ENCODE data around the gene PTPN14.
A peak's percentile ranks its signal among the peaks of the same experiment; 100 is the strongest.
"Not testable (repeated sequence)": the region's sequence is repeated elsewhere in the genome, so short reads cannot be mapped to it uniquely, and the experiment has no call there.

PTPN14 gene

GRCh38 chr1:214551436-214552173, at the start of gene PTPN14:
Gene PTPN14, minus strand, starts transcription at chr1:214551602. Its CDS starts 86,799 bp downstream, at chr1:214464803.
- TF ChIP-seq CSRNP3 (CRISPR knock-in tag; IDR thresholded peaks at IDR 0.05) (no peak), CREB5 (CRISPR knock-in tag; IDR thresholded peaks at IDR 0.05; ENCODE audit: low read depth) (no peak), ZFP3 (CRISPR knock-in tag; IDR thresholded peaks at IDR 0.05) (no peak), ESRRG (CRISPR knock-in tag; IDR thresholded peaks at IDR 0.05) (no peak), SNAI2 (CRISPR knock-in tag; IDR thresholded peaks at IDR 0.05) (no peak), ZC3H10 (CRISPR knock-in tag; IDR thresholded peaks at IDR 0.05) (peak; percentile 77; the same call in 1 of the 2 replicates), RARB (CRISPR knock-in tag; IDR thresholded peaks at IDR 0.05) (no peak), TOX (CRISPR knock-in tag; IDR thresholded peaks at IDR 0.05; ENCODE audit: borderline replicate concordance) (no peak), ZNF8 (CRISPR knock-in tag; IDR thresholded peaks at IDR 0.05) (no peak), ZFP30 (CRISPR knock-in tag; IDR thresholded peaks at IDR 0.05) (no peak), ZNF70 (CRISPR knock-in tag; IDR thresholded peaks at IDR 0.05) (no peak), ARNTL (CRISPR knock-in tag; IDR thresholded peaks at IDR 0.05; ENCODE audit: borderline replicate concordance, low read depth) (no peak), GLIS3 (CRISPR knock-in tag; IDR thresholded peaks at IDR 0.05) (no peak), BACH2 (CRISPR knock-in tag; IDR thresholded peaks at IDR 0.05; ENCODE audit: borderline replicate concordance) (no peak), PATZ1 (CRISPR knock-in tag; IDR thresholded peaks at IDR 0.05; ENCODE audit: borderline replicate concordance) (no peak), OSR1 (CRISPR knock-in tag; IDR thresholded peaks at IDR 0.05) (peak; percentile 85; the same call in 1 of the 2 replicates), CSDC2 (CRISPR knock-in tag; IDR thresholded peaks at IDR 0.05) (peak; percentile 78; the same call in 1 of the 2 replicates), TCF4 (CRISPR knock-in tag; IDR thresholded peaks at IDR 0.05; ENCODE audit: borderline replicate concordance) (no peak)
- peak; percentile 81 for ATAC-seq

- TF ChIP-seq ZNF8 (CRISPR knock-in tag; IDR thresholded peaks at IDR 0.05) (no peak), CSDC2 (CRISPR knock-in tag; IDR thresholded peaks at IDR 0.05) (no peak), GLIS3 (CRISPR knock-in tag; IDR thresholded peaks at IDR 0.05) (no peak), SNAI2 (CRISPR knock-in tag; IDR thresholded peaks at IDR 0.05) (no peak), TSHZ2 (CRISPR knock-in tag; IDR thresholded peaks at IDR 0.05) (no peak), CREB5 (CRISPR knock-in tag; IDR thresholded peaks at IDR 0.05; ENCODE audit: low read depth) (no peak), ZFP30 (CRISPR knock-in tag; IDR thresholded peaks at IDR 0.05) (no peak), ZNF70 (CRISPR knock-in tag; IDR thresholded peaks at IDR 0.05) (no peak), PPARA (CRISPR knock-in tag; IDR thresholded peaks at IDR 0.05; ENCODE audit: borderline replicate concordance) (no peak), TOX (CRISPR knock-in tag; IDR thresholded peaks at IDR 0.05; ENCODE audit: borderline replicate concordance) (no peak), ARNTL (CRISPR knock-in tag; IDR thresholded peaks at IDR 0.05; ENCODE audit: borderline replicate concordance, low read depth) (no peak), ZNF565 (CRISPR knock-in tag; conservative IDR thresholded peaks at IDR 0.05; ENCODE audit: low read depth) (no peak), CSRNP3 (CRISPR knock-in tag; IDR thresholded peaks at IDR 0.05) (no peak), TCF4 (CRISPR knock-in tag; IDR thresholded peaks at IDR 0.05; ENCODE audit: borderline replicate concordance) (no peak), ISL1 (CRISPR knock-in tag; IDR thresholded peaks at IDR 0.05) (no peak)
- no peak for ATAC-seq
These were observed 41.8 kb upstream of the PTPN14 start for GRCh38 chr1:214593158-214593557.

GRCh38 chr1:214591918-214592317, 40.5 kb upstream of the PTPN14 start:
- ATAC-seq: not testable (repeated sequence)

Measured in SK-N-SH treated with all-trans-retinoic acid at 6 μM for 48 hours (cell line).